Body of pancreas (tissue), 4 donors: ENCODE data around the gene GRM8. TPM values are rescaled to one million over a fixed set of nuclear protein-coding genes. Genes with fewer than 3 reads are reported as not detected.
"Not testable (repeated sequence)": the region's sequence is repeated elsewhere in the genome, so short reads cannot be mapped to it uniquely, and the experiment has no call there.

Experiments
- ATAC-seq: fragments of 150-250 bp; one replicate; pipeline ENCODE4 v1.9.1; 2016
- DNase-seq, 4 donors: peaks; one replicate each; pipeline ENCODE4 v3.0.0-alpha.2; 2019
- H3K27ac ChIP-seq, 4 donors: fragments of 200-600 bp; sonication (generic); 1 replicate in 3 of 4; 2 replicates in 1 of 4; pipeline versions ENCODE4 v1.5.1 to v1.6.1; 2016 to 2019; ENCODE audit warnings: mild to moderate bottlenecking in 1 of 4, mixed read lengths in 1 of 4, moderate library complexity in 1 of 4
- H3K27me3 ChIP-seq, 2 donors: fragments of 200-600 bp; sonication (generic); one replicate each; pipeline ENCODE4 v1.6.0; 2016; ENCODE audit warnings: mild to moderate bottlenecking in 1 of 2
- H3K36me3 ChIP-seq, 2 donors: fragments of 200-600 bp; sonication (generic); replicated peaks in 1 of 2; 2 replicates each; pipeline ENCODE4 v1.5.1; 2016; ENCODE audit warnings: low read depth in 2 of 2; ENCODE audit not compliant: insufficient read depth in 1 of 2
- H3K4me1 ChIP-seq: fragments of 200-600 bp; sonication (generic); one replicate; pipeline ENCODE4 v1.6.0; 2016
- H3K4me3 ChIP-seq, 2 donors: fragments of 200-600 bp; sonication (generic); 1 replicate in 1 of 2; 2 replicates in 1 of 2; pipeline ENCODE4 v1.5.1; 2016 to 2019
- H3K9me3 ChIP-seq, 3 donors: fragments of 200-600 bp; sonication (generic); 1 replicate in 2 of 3; 2 replicates in 1 of 3; pipeline ENCODE4 v1.5.1; 2016
- POLR2A ChIP-seq, 3 donors: fragments of 450-650 bp; IDR thresholded peaks; one replicate each; pipeline ENCODE4 v1.6.1; 2016; ENCODE audit warnings: antibody characterized with exemption in 3 of 3, mild to moderate bottlenecking in 2 of 3
- WGBS, 2 donors: methylation state at CpG; one replicate each; pipeline ENCODE4 v1.1.5; 2017; 5-methylcytosine and 5-hydroxymethylcytosine counted together
- intact Hi-C: fragments of 100-400 bp; cut with DNase I; formaldehyde crosslinking; loops from one replicate; pipeline ENCODE4 v1.15.1; 2023
- total RNA-seq, 2 donors: library from RNA; depleted of rRNA; stranded (reverse); fragments of >200 nt; gene quantifications; one replicate each; pipeline ENCODE4 v1.1.0, GENCODE V29; 2016
- TF ChIP-seq, protein P1 (sequence below), 7 experiments: fragments of 450-650 bp in 4 of 7; fragments of 200-600 bp in 3 of 7; sonication (generic) in 3 of 7; IDR thresholded peaks; one replicate each; pipeline ENCODE4 v1.5.1; 2016 to 2019; ENCODE audit warnings: antibody characterized with exemption in 7 of 7

The GRM8 gene
- total RNA-seq, 2 donors from 2014 or later: 2.3 TPM; not detected in 1

DNA sequence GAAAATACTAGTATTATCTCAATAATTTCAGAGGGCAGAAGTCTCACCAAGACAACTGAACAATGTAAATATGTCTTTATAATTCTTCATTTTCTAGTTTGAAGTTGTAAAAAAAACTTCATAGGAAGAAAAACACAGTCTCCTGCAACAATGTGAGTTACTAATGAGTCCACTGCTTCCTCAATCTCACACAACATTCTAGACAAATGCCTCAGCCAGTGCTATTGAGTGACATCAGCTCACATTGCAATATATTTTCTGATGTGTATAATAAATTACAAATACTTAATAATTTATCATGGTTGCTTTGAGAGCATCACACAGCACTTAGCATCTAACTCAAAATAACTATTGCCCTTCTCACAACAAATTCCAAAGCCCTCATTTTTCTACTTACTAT lies 321.2 kb downstream of the GRM8 start:
- H3K9me3 ChIP-seq: no peaks in the 10 kb centered on the region
- peaks cover 29% of the 10 kb centered on the region for H3K4me1 ChIP-seq
- TF ChIP-seq, protein P1, sequence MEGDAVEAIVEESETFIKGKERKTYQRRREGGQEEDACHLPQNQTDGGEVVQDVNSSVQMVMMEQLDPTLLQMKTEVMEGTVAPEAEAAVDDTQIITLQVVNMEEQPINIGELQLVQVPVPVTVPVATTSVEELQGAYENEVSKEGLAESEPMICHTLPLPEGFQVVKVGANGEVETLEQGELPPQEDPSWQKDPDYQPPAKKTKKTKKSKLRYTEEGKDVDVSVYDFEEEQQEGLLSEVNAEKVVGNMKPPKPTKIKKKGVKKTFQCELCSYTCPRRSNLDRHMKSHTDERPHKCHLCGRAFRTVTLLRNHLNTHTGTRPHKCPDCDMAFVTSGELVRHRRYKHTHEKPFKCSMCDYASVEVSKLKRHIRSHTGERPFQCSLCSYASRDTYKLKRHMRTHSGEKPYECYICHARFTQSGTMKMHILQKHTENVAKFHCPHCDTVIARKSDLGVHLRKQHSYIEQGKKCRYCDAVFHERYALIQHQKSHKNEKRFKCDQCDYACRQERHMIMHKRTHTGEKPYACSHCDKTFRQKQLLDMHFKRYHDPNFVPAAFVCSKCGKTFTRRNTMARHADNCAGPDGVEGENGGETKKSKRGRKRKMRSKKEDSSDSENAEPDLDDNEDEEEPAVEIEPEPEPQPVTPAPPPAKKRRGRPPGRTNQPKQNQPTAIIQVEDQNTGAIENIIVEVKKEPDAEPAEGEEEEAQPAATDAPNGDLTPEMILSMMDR (IDR thresholded peaks at IDR 0.05): no peak
- TF ChIP-seq POLR2A (IDR thresholded peaks at IDR 0.05): no peak
- H3K27me3 ChIP-seq: no peaks in the 10 kb centered on the region
- intact Hi-C loops: no loop called here
- DNase-seq (no peak), ATAC-seq (no peak)
- no peaks in the 10 kb centered on the region for H3K36me3 ChIP-seq
- no peak overlapping the region for H3K4me3 ChIP-seq
- no peak overlapping the region for H3K27ac ChIP-seq

DNA sequence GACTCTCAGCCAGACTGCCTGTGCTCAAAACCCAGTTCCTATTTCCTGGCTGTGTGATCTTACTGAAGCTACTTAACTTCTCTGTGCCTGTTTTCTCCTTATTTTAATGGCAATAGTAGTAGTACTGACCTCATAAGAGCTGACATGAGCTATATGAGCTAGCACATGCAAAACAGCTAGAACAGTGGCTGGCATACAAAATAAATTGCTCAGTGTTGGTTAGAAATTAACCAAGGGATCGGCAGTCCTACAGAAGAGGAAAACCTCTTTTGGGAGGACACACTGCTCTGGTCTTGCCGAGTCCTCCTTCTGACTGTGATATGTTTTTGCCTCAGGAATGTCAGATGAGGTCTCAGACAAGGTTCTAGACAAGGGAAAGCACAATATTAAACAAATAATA lies 322.6 kb downstream of the GRM8 start:
- WGBS, 2 donors: 47% methylated on average over 2 of the region's 2 CpGs
- Histone ChIP-seq H3K36me3 (no peaks in the 10 kb centered on the region), H3K9me3 (no peaks in the 10 kb centered on the region), H3K4me1 (peaks cover 22% of the 10 kb centered on the region), H3K27ac (no peak overlapping the region), H3K27me3 (no peaks in the 10 kb centered on the region), H3K4me3 (no peak overlapping the region)
- intact Hi-C loops: no loop called here
- ATAC-seq: no peak
- DNase-seq: no peak
- no peak for TF ChIP-seq POLR2A (IDR thresholded peaks at IDR 0.05)
- TF ChIP-seq, protein P1 (IDR thresholded peaks at IDR 0.05): no peak

DNA sequence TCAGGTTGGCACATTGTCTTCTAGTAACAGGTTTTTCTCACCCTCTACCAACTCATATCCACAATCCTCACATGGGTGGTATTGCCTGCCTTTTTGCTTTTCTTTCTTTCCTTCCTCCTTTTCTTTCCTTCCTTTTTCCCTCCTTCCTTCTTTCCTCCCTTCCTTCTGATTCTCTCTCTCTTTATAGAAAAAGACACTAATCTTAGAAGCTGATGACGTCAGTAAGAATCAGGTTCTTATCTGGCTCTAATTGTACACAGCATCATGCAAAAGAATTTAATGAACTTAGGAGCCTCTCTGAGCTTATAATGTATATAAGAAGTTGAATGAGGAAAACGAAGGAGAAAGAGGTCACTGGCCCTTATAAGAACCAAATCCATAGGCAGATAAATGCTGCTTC lies 328.3 kb downstream of the GRM8 start:
- no peak for DNase-seq
- Histone ChIP-seq H3K36me3 (no peaks in the 10 kb centered on the region), H3K9me3 (no peaks in the 10 kb centered on the region), H3K27ac (no peak overlapping the region), H3K4me3 (no peak overlapping the region), H3K27me3 (no peaks in the 10 kb centered on the region), H3K4me1 (no peaks in the 10 kb centered on the region)
- TF ChIP-seq, protein P1 (IDR thresholded peaks at IDR 0.05): no peak
- no peak for TF ChIP-seq POLR2A (IDR thresholded peaks at IDR 0.05)
- intact Hi-C loops: no loop called here
- no peak for ATAC-seq
- 64 to 66% methylated on average over 2 of the region's 2 CpGs for WGBS, 2 donors

DNA sequence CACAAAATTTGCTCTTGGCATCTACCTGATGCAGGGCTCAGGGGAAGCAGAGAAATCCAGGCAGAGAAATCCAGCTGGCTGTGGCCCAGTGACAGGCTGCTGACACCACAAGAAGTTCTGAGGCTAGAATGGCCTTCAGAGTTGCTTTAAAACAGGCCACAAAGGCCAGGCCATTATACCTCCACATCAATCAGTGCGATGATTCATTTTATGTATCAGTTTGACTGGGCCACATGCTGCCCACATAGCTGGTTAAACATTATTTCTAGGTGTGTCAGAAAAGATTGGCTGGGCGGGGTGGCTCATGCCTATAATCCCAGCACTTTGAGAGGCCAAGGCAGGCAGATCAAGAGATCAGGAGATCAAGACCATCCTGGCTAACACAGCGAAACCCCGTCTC lies 341.1 kb downstream of the GRM8 start:
- intact Hi-C loops, H3K27me3 ChIP-seq, H3K4me3 ChIP-seq, H3K36me3 ChIP-seq, ATAC-seq, DNase-seq, H3K27ac ChIP-seq, H3K9me3 ChIP-seq, H3K4me1 ChIP-seq: not testable (repeated sequence)
- WGBS, 2 donors: 89 to 95% methylated on average over 4 of the region's 4 CpGs

DNA sequence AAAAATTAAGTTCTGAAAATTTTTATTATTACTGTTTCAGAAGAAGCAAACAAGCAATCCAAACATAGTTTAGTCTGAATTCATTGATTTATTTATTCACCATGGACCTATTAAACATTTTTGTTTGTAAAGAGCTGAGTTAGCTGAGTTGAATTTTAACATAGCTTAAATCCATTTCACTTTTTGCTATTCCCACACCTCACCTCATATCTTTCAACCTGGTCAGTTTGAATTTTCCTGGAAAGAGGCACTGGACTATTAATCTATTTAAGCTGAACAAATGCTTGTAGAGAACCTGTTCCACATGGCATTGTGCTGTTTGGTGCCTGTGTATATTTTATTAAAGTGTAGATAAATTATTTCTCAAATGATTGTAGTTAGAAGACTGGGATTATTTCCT lies 344.2 kb downstream of the GRM8 start:
- H3K4me1 ChIP-seq, H3K27ac ChIP-seq, H3K27me3 ChIP-seq, H3K4me3 ChIP-seq, H3K36me3 ChIP-seq, DNase-seq, H3K9me3 ChIP-seq, intact Hi-C loops, ATAC-seq: not testable (repeated sequence)

DNA sequence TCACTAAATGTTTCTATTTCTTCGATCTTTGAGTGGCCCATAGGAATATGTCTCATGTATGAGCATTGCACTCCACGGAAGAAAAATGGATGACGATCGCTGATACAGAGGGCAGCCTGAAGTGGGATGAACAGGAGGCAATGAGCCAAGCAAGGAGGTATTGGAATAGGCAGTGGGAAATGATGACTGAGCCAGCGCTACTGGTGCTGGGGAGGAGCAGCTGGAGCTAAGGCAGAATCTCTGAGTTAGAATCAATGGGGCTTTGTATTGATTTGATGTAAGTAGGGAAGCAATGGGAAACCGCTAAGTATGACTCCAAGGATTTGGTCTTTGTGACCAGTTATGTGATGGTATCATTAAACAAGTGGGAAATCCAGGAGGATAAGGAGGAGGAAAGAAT lies 345.1 kb downstream of the GRM8 start:
- WGBS, 2 donors: 80 to 87% methylated on average over 6 of the region's 6 CpGs
- H3K9me3 ChIP-seq, H3K4me1 ChIP-seq, H3K4me3 ChIP-seq, intact Hi-C loops, H3K27me3 ChIP-seq, ATAC-seq, DNase-seq, H3K27ac ChIP-seq, H3K36me3 ChIP-seq: not testable (repeated sequence)

DNA sequence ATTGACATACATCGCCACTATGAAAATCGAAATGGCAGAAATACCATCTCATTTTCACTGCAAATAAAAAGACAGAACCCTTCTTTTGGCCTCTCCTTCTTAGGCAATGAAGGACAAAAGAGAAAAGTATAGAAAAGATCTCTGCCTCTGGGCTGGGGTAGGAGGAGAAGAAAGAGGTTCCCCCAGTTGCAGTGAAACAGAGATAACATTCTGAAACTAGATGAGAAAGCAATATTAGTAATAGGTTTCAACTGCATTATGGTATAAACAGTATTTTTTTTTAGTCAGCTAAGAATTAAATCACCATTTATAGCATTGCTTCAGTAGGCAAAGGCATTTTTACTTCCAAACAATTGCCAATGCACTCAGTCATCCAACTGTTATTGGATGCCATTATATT lies 347.5 kb downstream of the GRM8 start:
- intact Hi-C loops, H3K27ac ChIP-seq, H3K9me3 ChIP-seq, ATAC-seq, H3K36me3 ChIP-seq, H3K27me3 ChIP-seq, DNase-seq, H3K4me3 ChIP-seq, H3K4me1 ChIP-seq: not testable (repeated sequence)
- WGBS, 2 donors: 63 to 81% methylated on average over 2 of the region's 2 CpGs

DNA sequence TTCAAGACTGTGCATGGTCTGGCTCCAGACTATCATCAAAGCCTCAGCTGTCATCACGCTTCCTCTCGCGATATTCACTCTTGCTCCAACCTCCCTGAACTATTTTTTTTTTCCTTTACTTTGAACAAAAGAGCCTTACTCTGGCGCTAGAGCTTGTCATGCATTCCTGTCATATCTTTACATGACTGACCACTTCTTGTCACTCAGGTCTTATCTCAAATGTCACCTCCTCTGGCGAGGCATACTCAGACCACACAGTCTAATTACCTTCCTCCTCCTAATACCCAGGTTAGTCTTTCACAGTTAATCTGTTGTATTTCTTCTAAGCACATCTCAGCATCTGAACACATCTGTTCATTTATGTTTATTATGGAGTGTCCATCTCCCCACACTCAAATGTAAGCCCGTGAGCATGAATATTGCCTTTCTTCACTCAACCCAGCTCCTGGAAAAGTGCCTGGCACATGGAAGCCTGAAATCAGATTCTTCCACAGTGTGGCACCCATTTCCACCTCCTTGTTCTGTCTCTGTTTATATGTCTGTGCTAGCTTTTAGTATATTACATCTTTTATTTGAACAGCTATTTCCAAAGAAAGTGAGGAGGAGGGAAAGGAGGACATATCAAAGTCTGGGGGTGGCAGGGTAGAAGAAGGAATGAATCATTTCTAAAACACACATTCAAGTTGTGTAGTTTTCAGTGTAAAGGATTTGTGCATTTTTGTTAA lies 351.5 kb downstream of the GRM8 start:
- H3K27me3 ChIP-seq, H3K27ac ChIP-seq, H3K4me1 ChIP-seq, H3K9me3 ChIP-seq, ATAC-seq, H3K36me3 ChIP-seq, DNase-seq, H3K4me3 ChIP-seq, intact Hi-C loops: not testable (repeated sequence)
- WGBS, 2 donors: 66 to 67% methylated on average over 6 of the region's 6 CpGs

DNA sequence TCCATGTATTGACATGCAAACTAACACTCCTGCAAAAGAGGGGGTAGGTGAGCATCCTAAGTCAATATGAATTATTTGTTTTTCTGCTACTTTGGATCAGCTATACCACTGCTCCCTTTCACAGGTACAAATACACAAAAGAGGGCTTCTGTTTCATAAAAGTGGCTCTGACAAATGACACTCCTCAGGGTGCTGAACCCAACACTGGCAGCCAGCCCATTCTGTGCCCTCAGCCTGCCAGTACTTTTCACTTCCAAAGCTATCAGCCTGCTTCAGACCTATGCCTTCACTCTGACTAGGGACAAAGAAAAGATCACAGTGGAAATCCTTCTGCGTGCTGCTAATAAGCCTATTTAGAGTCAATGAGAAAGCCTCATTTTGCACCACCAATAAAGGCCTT lies 364.8 kb downstream of the GRM8 start:
- H3K27ac ChIP-seq, H3K4me1 ChIP-seq, H3K36me3 ChIP-seq, H3K9me3 ChIP-seq, intact Hi-C loops, H3K27me3 ChIP-seq, ATAC-seq, H3K4me3 ChIP-seq: not testable (repeated sequence)
- WGBS, 2 donors: 75 to 84% methylated on average over 1 of the region's 1 CpG
- DNase-seq: peak in 2 of 4 donors; percentile 13 to 21
